Nucleus accumbens (tissue), 56 donors: Measurements from ENCODE around the gene TP73.

ENCODE experiments used
- DNase-seq, 56 donors: peaks; one replicate each; lab custom pipeline; 2025; lab: John Stamatoyannopoulos, UW

The TP73 gene

DNA sequence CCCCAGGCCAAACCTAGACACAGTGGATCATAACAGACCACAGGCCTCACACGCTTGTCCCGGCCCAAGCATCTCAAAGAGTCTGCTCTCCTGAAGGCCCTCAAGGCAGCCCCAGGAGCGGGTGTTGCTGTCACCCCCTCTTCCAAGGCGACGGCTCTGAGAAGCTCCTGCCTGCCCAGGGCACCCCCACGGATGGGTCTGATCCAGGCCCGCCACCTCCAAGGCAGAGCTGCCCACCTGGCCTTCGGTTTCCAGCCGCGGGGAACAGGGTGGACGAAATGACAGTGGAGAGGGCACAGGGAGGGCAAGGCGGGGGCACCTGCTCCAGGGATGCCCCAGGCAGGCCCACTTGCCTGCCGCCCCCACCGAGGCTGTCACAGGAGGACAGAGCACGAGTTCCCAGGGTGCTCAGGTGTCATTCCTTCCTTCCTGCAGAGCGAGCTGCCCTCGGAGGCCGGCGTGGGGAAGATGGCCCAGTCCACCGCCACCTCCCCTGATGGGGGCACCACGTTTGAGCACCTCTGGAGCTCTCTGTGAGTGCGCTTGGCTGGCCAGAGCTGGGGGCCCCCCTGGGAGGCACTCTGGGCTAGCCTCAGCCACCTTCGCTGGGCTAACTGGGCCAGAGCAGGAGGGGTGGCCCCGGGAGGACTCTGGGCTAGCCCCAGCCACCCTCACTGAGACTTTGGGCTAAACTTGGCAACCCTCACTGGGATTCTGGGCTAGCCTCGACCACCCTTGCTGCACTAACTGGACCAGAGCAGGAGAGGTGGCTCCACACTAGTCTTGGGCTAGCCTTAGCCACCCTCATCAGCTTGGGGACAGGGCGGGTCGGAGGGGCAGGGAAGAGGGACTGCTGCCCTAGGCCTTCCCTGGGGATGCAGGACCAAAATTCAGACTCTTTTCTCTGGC is 29.8 kb downstream of the TP73 start:
- DNase-seq: no peak

DNA sequence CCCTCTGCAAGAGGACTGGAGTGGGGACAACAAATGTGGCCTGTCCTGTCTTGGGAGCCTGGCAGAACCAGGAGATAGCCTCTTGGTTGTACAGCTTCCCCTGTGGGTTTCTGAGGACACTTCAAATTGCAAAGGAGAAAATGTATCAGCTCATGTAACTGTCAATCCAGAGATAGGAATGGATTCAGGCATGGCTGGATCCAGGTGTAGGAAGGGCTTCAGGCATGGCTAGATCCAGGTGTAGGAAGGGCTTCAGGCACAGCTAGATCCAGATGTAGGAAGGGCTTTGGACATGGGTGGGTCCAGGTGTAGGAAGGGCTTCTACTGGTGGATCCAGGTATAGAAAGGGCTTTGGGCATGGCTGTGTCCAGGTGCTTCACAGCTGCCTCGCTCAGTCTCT is 30.9 kb downstream of the TP73 start:
- no peak for DNase-seq

GRCh38 chr1:3683992-3684391 is 31.7 kb downstream of the TP73 start:
- DNase-seq: no peak

GRCh38 chr1:3685222-3685621 is 32.9 kb downstream of the TP73 start:
- no peak for DNase-seq

GRCh38 chr1:3685906-3686305 is 33.6 kb downstream of the TP73 start:
- DNase-seq: no peak

DNA sequence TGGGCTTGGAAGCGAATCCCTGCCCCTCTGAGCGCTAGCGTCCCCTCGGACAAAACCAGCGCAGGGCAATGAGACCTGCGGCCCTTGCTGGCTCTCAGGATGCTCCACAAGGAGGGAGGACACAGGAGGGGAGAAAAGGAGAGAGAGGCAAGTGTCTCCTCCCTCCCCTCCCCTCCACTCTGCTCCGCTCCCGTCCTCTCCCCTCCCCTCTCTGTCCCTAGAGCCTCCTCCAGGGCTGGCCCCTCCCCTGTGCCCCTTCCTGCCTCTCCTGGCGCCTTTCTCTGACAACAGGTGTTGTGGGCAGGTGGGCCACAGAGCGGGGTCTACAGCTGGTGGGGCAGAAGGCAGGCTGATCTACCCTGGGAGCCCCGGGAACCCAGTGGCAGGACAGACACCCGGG is 35.2 kb downstream of the TP73 start:
- DNase-seq: no peak

- DNase-seq: no peak
These were observed 36.2 kb downstream of the TP73 start for GRCh38 chr1:3688356-3689137.

DNA sequence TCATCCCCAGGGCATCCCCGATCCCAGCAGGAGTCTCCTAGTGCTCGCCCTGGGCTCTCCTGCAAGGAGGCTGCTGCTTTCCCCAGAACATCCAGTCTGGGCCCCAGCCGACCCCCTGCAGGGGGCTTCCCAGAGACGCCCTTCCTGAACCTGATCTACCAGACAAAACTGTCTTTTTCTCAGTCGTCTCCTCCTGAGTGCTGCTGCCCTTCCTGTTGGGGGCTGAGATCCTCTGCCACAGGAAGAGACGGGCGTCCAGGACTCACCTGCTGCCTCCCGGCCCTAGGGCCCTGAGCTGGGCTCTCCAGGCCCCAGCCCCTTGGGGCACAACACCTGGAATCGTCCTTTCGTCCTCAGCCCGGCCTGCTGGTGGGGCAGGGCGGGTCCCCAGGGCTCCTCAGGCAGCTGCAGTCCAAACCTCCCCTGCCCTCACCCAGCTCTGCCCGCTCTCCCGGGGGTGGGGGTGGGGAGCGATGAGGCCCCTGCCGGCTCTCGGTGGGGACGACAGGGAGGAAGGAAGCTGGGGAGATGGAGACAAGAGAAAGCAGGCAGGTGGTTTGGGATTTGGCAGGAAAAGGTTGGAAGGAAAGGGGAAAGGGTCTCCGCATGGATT is 36.9 kb downstream of the TP73 start:
- no peak for DNase-seq

- no peak for DNase-seq
These were observed 38.2 kb downstream of the TP73 start for GRCh38 chr1:3690282-3691065.

- DNase-seq: no peak
These were observed 39.3 kb downstream of the TP73 start for GRCh38 chr1:3691421-3692204.

DNA sequence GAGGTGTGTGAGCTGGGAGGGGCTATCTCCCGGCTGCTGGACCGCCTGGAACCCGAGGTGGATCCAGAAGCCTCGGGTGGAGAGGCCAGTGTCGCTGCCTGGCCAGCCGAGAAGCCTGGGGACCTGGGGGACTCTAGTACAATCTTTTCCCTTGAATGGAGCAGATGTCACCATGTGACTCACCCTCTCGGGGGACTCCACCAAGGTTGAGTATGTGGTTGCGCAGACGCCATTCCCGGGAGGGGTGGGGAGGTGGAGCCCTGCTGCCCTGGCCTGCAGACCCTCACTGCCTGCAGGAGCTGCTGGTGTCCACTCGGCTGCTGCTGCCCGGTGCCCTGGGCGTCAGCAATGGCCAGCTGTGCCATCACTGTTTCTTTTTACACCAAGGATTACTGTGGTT is 40.3 kb downstream of the TP73 start:
- DNase-seq: no peak

GRCh38 chr1:3693321-3693720 is 41.0 kb downstream of the TP73 start:
- no peak for DNase-seq

DNA sequence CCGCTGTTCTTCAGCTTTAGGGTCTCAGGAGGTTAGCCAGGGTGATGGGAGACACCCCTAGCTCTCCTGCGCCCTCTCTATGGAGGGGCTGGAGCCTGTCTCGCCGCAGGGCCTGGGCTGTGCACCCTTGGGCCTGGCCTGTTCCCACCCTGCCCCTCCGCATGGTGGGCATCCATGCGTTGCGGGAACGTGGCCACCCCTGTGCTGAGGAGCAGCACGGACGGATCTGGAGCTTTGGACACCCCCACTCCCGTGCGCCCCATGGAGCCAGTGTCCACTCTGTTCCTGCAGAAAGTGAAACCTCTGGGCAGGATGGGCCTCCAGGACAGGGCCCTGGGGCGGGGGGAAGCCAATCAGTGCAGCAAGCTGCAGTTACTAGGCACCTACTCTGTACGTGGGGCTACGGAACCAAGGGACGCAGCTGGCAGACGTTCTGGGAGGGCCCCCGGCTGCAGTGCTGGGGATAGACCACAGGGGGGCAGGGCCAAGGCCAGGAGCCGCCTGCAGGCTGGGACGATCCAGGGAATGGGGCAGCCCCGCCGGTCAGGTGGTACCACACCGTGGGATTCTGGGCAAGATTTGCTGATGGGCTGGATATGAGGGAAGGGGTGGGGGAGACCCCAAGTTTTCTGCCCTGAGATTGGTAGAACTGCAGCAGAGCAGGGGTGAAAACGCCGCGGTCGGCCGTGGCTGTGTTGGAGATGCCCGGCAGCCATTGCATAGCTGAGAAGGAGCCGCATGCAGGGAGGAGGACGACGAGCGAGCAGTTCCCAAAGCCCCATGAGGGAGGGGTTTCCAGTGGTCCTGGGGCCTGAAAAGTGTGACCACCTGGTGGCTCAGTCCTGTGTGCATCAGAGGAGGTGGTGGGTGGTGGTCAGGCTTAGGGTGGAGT is 43.3 kb downstream of the TP73 start:
- peak in 42 of 56 donors; percentile 4 to 73 (median 30) for DNase-seq

DNA sequence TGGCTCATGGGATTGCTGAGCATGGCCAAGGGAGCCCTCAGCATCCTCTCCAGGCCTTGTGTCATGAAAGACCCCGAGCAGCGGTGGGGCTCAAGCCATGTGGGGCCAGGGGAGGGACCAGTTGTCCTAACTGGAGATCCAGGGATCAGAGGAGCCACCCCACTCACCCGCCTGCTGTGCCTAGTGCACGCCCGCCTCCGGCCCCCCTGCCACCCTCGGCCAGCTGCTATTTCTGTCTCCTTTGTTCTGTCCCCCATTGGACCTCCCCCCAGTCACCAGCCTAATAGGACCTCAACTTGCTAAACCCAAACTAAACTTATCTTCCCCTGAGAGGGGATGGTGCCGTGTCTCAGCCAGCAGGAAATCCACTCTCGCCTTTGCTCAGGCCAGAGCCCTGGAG is 44.4 kb downstream of the TP73 start:
- no peak for DNase-seq

DNA sequence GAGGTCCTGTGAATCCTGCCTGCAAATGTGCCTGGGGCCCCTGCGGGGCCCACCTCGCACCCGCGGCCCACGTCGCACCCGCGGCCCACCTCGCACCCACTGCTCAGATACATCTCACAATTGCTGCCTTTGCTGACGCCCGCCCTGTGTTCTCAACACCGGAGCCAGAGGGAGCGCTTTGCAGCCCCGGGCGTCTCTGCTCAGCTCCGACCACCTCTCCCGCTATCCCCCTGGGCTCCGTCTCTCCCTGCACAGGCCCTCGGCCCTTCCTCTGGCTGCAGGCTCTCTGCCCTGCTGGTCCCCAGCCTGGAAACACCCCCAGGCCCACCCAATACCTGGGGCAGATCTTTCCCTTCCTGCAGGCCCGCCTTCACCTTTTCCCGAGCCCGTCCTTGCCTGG is 44.8 kb downstream of the TP73 start:
- DNase-seq: no peak

DNA sequence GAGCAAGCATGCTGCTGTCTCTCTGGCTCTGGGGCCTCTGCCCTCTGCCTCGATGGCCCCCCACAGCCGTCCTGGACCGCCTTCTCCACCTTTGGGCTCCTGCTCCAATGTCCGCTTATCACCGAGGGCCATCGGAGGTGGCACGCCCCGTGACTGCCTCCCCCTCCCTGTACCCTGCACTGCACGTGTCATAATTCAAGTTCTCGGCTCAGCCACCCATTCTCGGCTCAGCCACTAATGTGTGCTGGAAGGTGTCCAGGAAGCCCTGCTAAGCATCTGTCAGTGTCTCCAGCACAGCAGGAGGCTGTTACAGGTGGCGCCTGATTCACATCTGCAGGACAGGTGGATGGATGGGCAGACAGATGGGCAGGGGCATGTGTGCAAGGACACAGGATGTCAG is 45.5 kb downstream of the TP73 start:
- no peak for DNase-seq

- no peak for DNase-seq
These were observed 46.5 kb downstream of the TP73 start for GRCh38 chr1:3698660-3699408.

- no peak for DNase-seq
These were observed 47.3 kb downstream of the TP73 start for GRCh38 chr1:3699596-3699995.
